GM18499 (cell line): Measurements from ENCODE around the gene PLLP.

Experiments used
- ATAC-seq: cut with Tn5 transposase; IDR thresholded peaks from one replicate; pipeline ENCODE4 v1.9.1; 2021; ENCODE audit warnings: moderate number of reproducible peaks; ENCODE audit not compliant: insufficient read depth, unreplicated experiment

PLLP gene

DNA sequence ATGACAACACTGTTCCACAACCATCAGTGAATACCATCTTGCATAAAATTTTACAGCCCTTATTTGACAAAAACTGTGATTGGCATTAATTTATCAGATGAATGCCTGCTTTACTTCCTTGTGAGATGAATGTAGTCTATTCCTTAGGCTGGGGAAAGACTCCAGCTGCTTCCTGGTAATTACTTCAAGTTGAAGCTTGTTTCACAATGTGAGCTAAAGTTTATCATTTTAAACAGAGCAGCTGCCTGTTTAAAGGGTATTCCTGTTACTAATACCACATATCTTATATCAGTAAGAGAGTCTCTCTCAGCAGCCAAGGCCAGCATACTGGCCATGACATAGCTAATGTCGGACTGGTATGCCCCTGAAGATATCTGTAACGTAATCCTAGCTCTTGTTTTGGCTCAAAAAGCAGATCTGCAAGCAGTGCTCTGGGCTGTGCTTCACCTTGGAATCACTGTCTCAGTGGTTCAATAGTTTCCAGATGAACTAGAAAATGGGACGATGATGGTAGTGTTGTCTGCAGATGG is 52.6 kb downstream of the PLLP start:
- no peak for ATAC-seq

DNA sequence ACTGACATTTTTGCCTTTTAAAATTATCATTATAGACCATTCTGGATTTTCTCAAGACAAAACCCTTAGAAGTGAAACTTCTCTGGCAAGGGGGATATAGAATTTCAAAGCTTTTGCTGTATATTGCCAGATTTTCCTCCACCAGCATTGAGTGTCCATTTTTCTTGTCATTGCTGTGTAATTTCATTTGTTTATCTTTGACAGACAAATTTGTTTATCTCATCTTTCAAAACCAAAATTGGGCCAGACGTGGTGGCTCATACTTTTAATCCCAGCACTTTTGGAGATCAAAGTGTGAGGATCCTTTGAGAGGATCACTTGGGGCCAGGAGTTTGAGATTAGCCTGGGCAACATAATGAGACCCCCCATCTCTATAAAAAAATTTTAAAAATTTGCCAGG is 55.4 kb downstream of the PLLP start:
- no peak for ATAC-seq

DNA sequence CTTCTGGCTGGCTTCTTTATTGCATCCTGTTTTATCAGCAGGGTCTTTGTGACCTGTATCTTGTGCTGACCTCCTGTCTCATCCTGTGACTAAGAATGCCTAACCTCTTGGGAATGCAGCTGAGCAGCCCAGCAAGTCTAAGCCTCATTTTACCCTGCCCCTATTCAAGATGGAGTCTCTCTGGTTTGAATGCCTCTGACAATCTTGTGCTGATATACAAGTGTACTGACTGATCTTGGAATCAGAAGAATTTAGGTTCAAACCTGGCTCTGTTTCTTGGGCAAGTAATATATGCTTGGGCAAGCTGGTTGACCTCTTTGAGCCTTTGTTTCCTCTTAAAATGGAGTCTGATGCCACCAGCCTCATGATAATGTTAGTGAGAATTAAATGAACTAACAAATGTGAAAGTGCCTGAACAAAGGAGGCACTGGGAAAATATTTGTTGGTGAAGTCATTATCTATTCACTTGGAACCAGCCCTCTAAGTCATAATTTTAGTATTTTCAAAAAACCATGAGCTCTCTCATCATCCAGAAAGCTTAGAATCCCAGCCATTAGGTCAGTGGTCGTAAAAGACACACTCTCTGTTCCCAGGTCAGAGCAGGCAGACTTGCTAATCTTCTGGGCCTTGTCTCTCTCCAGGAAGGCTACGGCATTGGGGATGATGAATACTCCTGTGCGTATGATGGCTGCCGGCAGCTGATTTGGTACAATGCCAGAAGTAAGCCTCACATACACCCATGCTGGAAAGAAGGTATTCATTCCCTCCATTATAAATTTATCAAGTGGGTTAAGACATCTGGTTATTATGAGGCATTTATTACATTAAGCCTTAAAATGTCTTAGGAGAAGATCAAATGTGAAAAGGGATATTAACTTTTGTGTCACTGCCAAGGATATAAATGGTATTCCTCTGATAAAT is 57.5 kb downstream of the PLLP start:
- ATAC-seq = no peak

DNA sequence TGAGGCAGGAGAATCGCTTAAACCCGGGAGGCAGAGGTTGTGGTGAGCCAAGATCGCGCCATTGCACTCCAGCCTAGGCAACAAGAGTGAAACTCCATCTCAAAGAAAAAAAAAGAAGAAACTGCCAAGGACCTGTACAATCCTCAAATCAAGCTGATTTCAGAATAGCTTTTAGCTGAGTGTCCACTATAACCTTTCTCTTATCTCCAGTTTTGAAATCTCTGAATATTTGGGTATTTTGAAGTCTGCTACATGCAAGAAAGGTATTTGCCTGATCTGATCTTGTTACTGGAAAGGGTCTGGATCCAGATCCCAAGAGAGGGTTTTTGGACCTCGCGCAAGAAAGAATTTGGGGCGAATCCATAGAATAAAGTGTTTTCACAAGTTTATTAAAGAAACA is 58.5 kb downstream of the PLLP start:
- ATAC-seq = no peak

DNA sequence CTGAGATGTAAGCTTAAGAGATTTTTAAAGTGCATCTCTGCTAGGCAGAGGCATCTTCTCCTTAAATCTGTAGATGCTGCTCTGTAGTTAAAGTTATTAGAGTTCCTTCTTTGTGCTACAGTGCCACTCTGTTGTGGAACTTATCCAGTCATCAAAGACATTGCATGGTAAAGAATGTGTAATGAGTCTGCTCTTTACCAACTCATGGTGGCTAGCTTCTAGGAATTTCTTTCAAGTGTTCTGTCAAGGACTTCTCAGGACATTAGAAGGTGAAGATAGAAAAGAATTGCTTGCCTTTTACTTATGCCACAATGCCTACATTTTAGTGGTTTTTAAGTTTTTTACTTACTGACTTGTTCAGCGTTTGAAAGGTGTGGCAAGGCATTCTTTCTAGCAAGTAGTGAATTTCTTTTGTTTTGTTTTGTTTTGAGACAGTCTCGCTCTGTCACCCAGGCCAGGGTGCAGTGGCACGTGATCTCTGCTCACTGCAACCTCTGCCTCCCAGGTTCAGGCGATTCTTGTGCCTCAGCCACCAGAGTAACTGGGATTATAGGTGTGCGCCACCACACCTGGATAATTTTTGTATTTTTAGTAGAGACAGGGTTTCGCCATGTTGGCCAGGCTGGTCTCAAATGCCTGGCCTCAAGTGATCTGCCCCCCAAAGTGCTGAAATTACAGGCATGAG is 59.7 kb downstream of the PLLP start:
- no peak for ATAC-seq

DNA sequence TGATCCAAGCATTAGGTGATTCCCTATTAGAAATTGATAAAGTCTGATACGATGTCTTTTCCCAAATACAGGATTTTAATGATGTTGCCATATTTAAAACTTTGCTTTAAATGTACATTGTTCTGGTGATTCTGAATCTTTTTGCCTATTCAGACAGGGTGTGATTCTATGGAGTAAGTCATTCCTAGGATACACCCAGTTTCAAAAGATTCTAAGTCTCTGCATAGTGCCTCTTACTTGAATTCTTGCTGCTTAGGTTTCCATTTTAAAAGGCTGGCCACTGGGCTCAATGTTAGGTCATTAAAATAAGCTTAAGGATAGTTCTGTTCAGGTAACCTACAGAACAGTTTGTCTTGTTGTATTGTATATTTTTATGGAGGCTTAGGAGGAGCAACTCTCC is 61.4 kb downstream of the PLLP start:
- ATAC-seq = no peak

DNA sequence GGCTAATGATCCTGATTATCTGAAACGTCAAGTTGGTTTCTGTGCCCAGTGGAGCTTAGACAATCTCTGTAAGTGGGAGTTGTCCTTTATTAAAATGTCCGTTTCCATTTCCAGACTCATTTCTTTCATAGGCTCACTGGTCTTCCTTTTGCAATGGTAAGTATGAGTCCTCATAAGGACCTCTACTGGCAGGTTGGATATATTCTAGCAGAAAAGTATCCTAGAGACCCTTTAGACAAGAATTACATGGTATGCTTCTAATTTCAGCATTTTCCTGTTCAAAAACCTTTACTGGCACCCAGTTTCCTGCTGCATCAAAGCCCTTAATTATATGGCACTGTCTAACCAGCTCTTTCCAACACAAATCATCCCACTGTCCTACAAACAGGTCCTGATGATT is 67.5 kb downstream of the PLLP start:
- no peak for ATAC-seq

DNA sequence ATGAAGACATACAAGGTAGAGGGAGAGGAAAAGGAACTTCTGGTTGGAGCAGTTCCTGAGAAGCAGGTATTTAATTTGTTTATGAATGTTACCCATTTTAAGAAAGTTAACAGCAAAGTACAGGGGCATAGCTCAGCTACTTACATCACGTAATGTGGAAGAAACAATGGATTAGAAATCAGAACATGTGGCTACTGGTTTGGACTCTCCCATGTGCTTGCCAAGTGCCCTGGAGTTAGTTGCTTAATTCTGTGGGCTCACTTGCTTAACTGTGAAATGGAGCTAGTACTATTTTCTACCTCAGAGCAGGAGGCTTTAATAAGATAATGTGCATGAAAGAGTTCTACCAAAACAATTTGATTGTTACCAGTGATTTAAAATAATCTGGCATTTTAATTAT is 71.0 kb downstream of the PLLP start:
- no peak for ATAC-seq

DNA sequence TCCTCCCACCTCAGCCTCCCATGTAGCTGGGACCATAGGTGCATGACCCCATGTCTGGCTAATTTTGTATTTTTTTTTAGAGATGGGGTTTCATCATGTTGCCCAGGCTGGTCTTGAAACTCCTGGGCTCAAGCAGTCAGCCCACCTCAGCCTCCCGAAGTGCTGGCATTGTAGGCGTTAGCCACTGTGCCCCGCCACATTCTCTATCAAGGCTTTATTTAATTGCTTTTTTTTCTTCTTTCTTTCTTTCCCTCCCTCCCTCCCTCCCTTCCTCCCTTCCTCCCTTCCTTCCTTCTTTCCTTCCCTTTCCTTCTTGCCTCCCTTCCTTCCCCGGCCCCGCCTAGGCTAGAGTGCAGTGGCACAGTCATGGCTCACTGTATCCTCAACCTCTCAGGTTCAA is 74.7 kb downstream of the PLLP start:
- ATAC-seq = no peak

DNA sequence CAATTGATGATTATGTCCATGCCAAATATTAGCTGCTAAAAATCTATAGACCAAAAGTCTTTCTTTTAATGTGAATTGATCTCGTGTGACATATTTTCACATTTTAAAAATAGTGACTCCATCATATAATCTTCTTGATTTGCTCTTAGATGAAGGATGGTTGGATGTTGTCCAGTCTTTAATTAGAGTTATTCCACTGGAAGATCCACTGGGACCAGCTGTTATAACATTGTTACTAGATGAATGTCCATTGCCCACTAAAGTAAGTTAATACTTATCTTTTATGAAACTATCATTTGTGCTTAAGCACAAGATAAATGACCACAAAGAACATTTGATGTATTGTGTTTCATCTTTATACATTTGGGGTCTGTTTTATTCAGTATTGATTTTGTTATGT is 75.5 kb downstream of the PLLP start:
- ATAC-seq = no peak
